Adipose tissue (tissue), 3 donors: Measurements from ENCODE around the gene CABCOCO1. TPM values are rescaled to one million over a fixed set of nuclear protein-coding genes. Genes with fewer than 3 reads are reported as not detected.

Experiments used
- polyA plus RNA-seq, 3 donors: library from polyadenylated mRNA; stranded (reverse); fragments of 200-250 nt; gene quantifications; one replicate each; pipeline ENCODE4 v1.2.3, GENCODE V29; 2013
- donor health status: healthy with polysubstance abuse.
- donor health status: Bipolar disorder and iron deficiency.
- donor health status: healthy.

CABCOCO1 gene
- polyA plus RNA-seq, 3 donors, result 0.10 to 0.62 TPM; not detected in 1

Other genes with a start within 250 kb of the CABCOCO1 start
- under 1 TPM in 2 of 3 donors, not detected in 1; 0.03 to 0.34 TPM for gene TMEM26, start 209.5 kb upstream of the CABCOCO1 start, polyA plus RNA-seq
- 10 to 100 TPM in 2 of 3 donors, 1 to 10 TPM in 1; 3.3 to 59.6 (median 36.6) TPM for gene ARID5B, start 238.8 kb downstream of the CABCOCO1 start, polyA plus RNA-seq